GM12878 (cell line): ENCODE results near the gene KLHDC10.

Source experiments
- BMI1 ChIP-seq: fragments of 450-650 bp; IDR thresholded peaks from 2 replicates; pipeline ENCODE4 v1.6.1; 2016; ENCODE audit warnings: mild to moderate bottlenecking, moderate library complexity, borderline replicate concordance
- CBX3 ChIP-seq: fragments of 200-600 bp; sonication (generic); IDR thresholded peaks from 2 replicates; pipeline ENCODE4 v1.6.1; 2016; ENCODE audit warnings: low read depth, borderline replicate concordance
- CTCF ChIP-seq, 3 experiments: IDR thresholded peaks in 2 of 3; conservative IDR thresholded peaks in 1 of 3; 2 replicates each; pipeline ENCODE4 v1.5.1; 2011; ENCODE audit warnings: low read depth in 3 of 3, low read length in 3 of 3, mild to moderate bottlenecking in 3 of 3, control low read depth in 2 of 3, moderate library complexity in 2 of 3, inconsistent platforms in 1 of 3, mixed read lengths in 1 of 3; ENCODE audit not compliant: control insufficient read depth in 2 of 3, insufficient read depth in 1 of 3; ENCODE audit errors: extremely low read depth in 1 of 3
- DPF2 ChIP-seq: fragments of 450-650 bp; IDR thresholded peaks from 2 replicates; pipeline ENCODE4 v1.6.1; 2017; ENCODE audit warnings: mild to moderate bottlenecking
- EZH2 ChIP-seq: IDR thresholded peaks from 2 replicates; pipeline ENCODE4 v1.6.1; 2012; ENCODE audit warnings: low read depth, mild to moderate bottlenecking, control low read depth, inconsistent platforms, low read length, borderline replicate concordance; ENCODE audit not compliant: control insufficient read depth
- GABPA ChIP-seq: IDR thresholded peaks from 2 replicates; pipeline ENCODE4 v1.6.1; 2014; ENCODE audit warnings: antibody characterized with exemption, low read depth, mild to moderate bottlenecking, inconsistent platforms
- MXI1 ChIP-seq: fragments of 150-350 bp; IDR thresholded peaks from 2 replicates; pipeline ENCODE4 v1.6.1; 2011; ENCODE audit warnings: low read depth, mild to moderate bottlenecking, inconsistent platforms, low read length, improper control_type of control experiment
- MYC ChIP-seq: IDR thresholded peaks from 2 replicates; pipeline ENCODE4 v1.6.1; 2011; ENCODE audit warnings: mild to moderate bottlenecking, low read length, moderate library complexity, inconsistent platforms; ENCODE audit not compliant: insufficient read depth, insufficient replicate concordance, insufficient read length, severe bottlenecking
- POLR2A ChIP-seq: IDR thresholded peaks from 2 replicates; pipeline ENCODE4 v1.6.1; 2011; ENCODE audit warnings: low read depth, mild to moderate bottlenecking, low read length
- POLR2AphosphoS5 ChIP-seq: IDR thresholded peaks from 2 replicates; pipeline ENCODE4 v1.6.1; 2011; ENCODE audit warnings: mild to moderate bottlenecking, low read length, inconsistent platforms
- TARDBP ChIP-seq: IDR thresholded peaks from 2 replicates; pipeline ENCODE4 v1.6.1; 2016; ENCODE audit warnings: borderline replicate concordance
- USF2 ChIP-seq: IDR thresholded peaks from 2 replicates; pipeline ENCODE4 v1.6.1; 2011; ENCODE audit warnings: low read depth, low read length, improper control_type of control experiment, borderline replicate concordance
- TF ChIP-seq, protein P1 (sequence below): IDR thresholded peaks from 2 replicates; pipeline ENCODE4 v1.6.1; 2012; ENCODE audit warnings: mild to moderate bottlenecking, low read depth, low read length

DNA sequence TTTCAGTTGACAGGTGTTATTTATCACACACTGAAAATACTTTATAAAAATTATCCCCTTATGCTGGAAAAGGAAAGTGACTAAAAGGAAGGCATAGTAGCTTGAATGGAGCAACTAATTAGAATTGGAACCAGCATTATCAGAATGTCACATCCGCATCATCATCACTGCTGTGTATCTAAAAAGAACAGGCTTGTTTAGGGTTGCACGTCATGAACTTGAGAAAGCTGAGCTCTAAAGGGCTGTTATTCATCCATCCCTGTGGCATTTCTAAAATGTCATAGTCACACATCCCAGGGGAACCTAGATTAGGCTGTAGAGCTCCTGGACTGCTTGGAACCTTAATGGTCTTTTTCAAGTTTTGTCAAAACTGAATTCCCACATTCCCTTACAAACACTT lies 54.4 kb downstream of the KLHDC10 start:
- TF ChIP-seq BMI1, result no peak
- TF ChIP-seq POLR2A, result no peak
- TF ChIP-seq MXI1, result no peak
- no peak for TF ChIP-seq TARDBP
- TF ChIP-seq, protein P1, sequence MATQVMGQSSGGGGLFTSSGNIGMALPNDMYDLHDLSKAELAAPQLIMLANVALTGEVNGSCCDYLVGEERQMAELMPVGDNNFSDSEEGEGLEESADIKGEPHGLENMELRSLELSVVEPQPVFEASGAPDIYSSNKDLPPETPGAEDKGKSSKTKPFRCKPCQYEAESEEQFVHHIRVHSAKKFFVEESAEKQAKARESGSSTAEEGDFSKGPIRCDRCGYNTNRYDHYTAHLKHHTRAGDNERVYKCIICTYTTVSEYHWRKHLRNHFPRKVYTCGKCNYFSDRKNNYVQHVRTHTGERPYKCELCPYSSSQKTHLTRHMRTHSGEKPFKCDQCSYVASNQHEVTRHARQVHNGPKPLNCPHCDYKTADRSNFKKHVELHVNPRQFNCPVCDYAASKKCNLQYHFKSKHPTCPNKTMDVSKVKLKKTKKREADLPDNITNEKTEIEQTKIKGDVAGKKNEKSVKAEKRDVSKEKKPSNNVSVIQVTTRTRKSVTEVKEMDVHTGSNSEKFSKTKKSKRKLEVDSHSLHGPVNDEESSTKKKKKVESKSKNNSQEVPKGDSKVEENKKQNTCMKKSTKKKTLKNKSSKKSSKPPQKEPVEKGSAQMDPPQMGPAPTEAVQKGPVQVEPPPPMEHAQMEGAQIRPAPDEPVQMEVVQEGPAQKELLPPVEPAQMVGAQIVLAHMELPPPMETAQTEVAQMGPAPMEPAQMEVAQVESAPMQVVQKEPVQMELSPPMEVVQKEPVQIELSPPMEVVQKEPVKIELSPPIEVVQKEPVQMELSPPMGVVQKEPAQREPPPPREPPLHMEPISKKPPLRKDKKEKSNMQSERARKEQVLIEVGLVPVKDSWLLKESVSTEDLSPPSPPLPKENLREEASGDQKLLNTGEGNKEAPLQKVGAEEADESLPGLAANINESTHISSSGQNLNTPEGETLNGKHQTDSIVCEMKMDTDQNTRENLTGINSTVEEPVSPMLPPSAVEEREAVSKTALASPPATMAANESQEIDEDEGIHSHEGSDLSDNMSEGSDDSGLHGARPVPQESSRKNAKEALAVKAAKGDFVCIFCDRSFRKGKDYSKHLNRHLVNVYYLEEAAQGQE, result no peak
- TF ChIP-seq EZH2, result no peak
- no peak for TF ChIP-seq CBX3
- no peak for TF ChIP-seq GABPA
- no peak for TF ChIP-seq USF2
- TF ChIP-seq DPF2, result no peak
- no peak for TF ChIP-seq MYC
- TF ChIP-seq CTCF (IDR thresholded peaks at IDR 0.05 in 2 of 3, conservative IDR thresholded peaks at IDR 0.05 in 1 of 3; ENCODE audit: control insufficient read depth in 2 of 3, extremely low read depth in 1 of 3, insufficient read depth in 1 of 3, low read depth in 3 of 3, low read length in 3 of 3), result no peak
- no peak for TF ChIP-seq POLR2AphosphoS5
